GM19023 (cell line): ENCODE results near the gene CPE.
A peak's percentile ranks its signal among the peaks of the same experiment; 100 is the strongest.
"Not testable (repeated sequence)": the region's sequence is repeated elsewhere in the genome, so short reads cannot be mapped to it uniquely, and the experiment has no call there.

Source experiments
- ATAC-seq: cut with Tn5 transposase; IDR thresholded peaks from one replicate; pipeline ENCODE4 v1.9.1; 2021; ENCODE audit warnings: mild to moderate bottlenecking, moderate library complexity; ENCODE audit not compliant: unreplicated experiment

The CPE gene

DNA sequence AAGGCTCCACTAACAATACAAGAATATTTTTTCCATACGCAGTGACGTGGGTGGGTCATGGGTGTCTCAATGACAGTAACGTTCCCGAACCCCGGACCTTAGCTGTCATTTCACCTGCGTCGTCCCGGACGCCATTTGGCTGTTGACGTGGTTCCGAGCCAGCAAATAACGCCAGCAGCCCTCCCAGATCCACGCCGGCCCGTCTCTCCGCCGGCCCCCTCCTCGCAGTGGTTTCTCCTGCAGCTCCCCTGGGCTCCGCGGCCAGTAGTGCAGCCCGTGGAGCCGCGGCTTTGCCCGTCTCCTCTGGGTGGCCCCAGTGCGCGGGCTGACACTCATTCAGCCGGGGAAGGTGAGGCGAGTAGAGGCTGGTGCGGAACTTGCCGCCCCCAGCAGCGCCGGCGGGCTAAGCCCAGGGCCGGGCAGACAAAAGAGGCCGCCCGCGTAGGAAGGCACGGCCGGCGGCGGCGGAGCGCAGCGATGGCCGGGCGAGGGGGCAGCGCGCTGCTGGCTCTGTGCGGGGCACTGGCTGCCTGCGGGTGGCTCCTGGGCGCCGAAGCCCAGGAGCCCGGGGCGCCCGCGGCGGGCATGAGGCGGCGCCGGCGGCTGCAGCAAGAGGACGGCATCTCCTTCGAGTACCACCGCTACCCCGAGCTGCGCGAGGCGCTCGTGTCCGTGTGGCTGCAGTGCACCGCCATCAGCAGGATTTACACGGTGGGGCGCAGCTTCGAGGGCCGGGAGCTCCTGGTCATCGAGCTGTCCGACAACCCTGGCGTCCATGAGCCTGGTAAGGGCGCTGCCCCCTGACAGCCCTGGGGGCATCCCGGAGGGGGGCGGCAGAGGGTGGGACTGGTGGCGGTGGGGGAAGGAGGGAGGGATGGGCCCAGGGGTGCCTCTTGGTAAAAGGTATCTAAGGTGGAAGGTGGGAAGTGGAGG is at the start of gene CPE:
TSS of gene CPE (plus strand) at position 264 of the 933 bp plus-strand sequence. CDS start at position 478, 214 bp downstream.
- ATAC-seq, result peak; percentile 89

DNA sequence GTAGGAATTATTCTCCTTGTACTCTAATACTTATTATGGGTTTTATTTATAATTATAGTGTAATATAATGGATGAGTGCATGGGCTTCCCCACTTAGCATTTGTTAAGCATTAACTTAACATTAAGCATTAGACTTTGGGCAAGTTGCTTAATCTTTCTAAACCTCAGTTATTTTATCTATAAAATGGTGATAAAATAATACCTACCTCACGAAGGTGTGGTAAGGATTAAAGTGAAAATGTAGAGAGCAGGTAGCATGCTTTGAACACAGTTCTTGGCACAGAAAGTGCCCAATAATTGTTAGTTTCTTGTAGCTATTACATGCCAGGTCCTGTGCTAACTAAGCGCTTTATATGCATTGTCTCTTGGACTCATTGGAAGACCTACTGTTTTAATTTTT is 48.7 kb upstream of the CPE start:
- ATAC-seq, result no peak

DNA sequence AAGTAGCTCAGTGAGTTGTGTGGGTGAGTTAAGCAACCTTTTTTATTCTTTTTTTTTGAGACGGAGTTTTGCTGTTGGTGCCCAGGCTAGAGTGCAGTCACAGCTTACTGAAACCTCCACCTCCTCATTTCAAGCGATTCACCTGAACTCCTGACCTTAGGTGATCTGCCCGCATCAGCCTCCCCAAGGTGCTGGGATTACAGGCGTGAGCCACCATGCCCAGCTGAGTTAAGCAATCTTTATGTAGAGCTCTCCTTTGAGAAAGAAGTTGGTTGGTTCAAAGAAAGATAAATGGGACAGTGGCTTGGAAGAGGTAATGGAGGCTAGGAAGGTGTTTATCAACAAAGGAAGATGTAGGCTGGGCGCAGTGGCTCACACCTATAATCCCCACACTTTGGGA is 48.1 kb upstream of the CPE start:
- ATAC-seq, result no peak

DNA sequence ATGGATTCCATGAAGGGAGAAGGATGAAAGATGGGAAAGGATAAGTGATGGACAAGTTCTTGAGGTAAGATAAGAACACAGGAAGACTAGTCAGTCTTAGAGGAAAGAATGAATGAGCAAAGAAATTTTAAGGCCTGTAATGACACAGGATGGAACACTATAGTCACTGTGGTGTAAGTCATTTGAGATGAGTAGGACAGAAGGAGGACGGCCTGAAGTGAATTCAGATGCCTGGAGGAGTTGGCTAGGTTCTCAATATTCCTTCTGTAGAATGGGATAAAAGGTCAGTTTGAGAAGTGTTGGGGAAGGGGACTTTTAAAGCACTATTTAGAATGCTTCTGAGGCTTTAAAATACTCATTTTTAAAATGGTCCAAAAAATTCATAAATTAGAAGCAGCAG is 47.4 kb upstream of the CPE start:
- no peak for ATAC-seq

DNA sequence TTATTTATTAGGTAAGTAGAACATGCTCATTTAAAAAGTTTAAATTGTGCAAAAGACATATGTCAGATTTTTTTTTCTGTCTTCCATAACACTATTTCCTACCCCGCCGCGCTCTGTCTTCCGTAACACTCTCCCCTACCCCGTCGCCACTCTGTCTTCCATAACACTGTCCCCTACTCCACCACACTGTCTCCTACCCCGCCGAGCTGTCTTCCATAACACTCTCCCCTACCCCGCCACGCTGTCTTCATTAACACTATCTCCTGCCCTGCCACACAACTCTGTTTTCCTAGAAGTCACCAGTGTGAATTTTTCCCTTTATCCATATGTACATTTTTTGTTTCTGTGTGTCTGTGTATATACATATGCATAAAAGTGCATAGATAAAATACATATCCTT is 47.0 kb upstream of the CPE start:
- no peak for ATAC-seq

DNA sequence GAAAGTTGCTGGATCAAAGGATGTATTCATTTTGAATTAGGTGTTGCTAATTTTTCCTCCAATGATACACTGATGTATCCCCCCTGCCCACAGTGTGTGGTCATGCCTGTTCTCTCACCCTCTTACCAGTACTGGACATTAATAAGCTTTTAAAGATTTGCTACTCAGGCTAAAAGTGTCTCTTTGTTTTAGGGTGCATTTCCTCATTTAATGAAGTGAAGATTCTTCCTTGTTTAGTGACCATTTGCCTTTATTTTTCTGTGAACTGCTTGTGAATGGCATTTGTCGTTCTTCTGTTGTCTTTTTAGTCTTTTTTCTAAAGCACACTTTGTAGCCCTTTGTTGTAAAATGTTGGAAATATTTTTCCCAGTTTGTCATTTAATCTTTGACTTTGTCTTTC is 46.3 kb upstream of the CPE start:
- no peak for ATAC-seq

DNA sequence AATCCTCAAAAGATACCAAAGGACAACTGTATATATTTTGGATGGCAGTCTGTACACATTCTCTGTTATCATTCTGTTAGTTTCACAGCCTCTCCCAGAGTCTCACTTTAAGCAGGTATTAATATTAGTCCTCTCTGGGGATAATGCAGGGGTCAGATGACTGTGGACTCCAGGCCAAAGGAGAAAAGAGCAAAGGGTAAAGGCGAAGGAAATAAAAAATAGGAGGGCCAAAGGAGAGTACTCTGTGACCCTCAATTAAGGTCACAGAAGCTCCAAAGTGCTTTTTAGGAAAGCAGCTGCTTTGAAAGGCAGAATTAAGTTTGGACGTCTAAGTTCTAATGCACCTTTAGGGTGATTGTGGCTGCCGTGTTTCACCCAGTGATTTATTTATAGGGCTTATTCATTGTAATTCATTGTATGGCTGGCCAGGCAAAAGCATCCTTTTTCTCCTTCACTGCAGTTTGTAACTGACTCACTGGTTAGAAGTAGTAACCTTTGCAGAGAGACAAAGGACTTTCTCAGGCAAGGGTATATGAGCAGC is 43.6 kb upstream of the CPE start:
- no peak for ATAC-seq

DNA sequence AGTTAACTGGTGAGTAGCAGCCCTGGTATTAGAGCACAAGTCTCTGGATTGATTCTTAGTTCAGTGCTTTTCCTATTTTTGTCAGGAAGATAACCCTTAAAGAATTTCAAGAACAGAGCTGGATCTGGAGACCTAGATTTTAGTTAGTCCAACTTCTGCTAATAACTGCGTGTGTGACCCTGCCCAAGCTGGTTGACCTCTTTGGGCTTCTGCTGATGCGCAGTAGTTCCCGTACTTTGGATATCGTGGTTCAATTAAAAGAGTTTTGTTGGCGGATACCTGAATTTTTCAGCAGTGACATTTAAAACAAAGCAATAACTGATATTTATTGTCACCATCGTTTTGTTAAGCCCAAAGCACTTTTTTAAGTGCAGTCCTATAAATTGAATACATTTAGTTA is 42.1 kb upstream of the CPE start:
- no peak for ATAC-seq

DNA sequence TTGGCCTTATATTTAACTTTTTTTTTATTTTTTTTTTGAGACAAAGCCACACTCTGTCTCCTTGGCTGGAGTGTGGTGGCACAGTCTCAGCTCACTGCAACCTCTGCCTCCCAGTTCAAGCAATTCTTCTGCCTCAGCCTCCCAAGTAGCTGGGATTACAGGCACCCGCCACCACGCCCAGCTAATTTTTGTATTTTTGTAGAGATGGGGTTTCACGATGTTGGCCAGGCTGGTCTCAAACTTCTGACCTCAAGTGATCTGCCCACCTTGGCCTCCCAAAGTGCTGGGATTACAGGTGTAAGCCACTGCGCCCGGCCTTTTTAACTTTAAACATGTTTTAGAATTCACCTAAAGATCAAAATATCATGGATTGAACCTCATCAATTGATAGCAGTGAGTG is 36.5 kb upstream of the CPE start:
- ATAC-seq, result not testable (repeated sequence)

DNA sequence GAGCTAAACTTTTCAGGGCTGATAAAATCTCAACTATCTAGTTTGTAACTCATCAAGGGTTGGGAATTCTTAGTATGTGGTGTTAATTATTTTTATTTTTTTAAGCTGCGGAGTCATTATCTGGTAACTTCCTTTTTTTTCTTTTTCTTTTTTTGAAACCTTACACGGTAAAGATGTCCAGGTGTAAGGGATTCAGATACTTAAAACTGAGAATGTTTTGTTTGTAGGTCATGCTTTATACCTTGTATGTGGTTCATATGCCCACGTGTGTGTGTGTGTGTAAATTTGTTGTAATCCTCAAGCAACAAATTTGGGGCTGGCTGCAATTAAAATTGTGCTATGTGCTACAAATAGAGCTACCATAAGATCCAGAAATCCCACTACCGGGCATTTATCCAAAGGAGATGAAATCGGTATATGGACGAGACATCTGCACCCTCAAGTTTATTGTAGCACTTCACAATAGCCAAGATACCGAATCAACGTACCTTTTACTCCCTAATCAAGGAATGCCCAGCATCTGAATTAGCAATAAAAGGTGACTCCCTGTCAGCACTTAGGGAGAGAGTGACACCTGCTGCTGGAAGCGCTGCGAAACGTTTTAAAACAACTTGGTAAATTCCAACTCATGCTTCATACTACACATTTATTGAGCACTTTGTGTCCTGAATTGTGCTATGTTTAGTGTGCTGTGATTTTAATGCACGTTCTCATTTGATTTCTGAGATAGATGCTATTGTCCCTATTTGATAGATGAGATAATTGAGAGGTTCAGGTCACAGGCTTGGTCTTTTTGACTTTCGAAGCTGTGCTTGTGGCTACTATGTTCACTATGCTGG is 35.2 kb upstream of the CPE start:
- no peak for ATAC-seq

DNA sequence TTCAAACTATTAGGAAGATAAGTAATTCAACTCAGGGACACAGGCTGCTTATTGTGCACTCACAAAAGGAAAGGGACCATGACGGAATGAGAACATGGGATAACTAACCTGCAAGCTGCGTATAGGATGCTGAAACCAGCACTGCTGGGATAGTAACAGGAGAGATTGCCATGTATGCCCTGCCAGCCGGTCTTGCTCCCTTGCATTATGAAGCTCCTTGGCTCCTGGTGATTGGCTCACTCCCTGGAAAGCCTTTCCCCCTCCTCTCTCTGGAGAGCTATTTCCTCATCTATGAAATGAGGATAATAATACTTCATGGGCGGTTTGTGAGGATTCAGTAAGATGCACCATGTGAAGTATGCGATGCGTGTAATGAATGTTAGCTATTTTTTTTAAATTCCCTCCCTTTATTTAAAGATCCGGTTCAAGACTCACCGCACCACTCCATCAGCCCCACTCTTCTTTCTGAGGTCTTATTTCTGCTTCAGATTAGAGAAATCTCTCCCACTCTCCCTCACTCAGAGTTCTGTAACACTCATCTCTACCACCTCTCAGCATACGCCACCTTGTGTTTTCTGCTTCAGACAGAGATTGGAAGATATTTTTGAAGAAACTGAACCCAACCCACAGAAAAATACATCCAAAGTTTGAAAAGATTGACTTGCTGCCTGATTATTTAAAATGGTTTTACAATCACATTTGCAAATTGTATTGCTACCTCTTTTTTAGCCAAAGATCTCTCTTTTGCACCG is 33.0 kb upstream of the CPE start:
- ATAC-seq, result no peak

DNA sequence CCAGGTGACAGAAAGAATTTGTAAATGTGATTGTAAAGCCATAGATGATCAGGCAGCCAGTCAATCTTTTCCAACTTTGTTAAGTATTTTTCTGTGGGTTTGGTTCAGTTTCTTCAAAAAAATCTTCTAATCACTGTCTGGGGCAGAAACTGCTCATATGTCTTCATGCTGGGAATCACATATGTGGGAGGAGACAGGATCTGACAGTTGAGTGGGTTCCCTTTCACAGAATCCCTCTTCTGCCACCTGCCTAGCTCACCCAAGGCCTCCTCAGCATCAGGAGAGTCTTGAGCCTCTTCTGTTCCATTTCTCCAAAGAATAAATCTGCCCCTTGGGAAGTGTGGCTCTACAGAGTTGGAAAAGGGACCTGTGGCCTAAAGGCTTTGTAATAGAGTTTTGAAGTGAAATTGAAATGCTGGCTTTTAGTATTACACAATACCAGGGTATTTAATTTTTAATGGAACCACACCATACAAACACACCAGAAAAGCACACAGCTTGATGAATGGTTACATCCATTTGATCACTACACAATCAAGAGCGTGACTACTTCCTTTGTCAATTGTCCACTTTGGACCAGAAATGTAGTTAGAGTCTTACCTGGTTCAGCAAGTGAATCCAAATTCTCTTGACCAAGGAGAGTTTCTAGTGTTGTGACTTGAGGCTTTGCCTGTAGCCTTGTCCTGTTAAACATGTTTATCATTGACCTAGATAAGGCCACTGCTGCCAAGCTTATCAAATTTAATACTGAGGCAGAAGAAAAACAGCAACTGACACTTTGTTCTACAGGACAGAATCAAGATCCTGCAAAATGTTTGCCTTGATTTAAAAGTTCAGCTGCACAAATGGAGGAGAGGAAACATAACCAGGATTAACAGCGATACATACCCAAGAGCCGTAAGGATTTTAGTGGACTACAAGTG is 30.9 kb upstream of the CPE start:
- no peak for ATAC-seq

DNA sequence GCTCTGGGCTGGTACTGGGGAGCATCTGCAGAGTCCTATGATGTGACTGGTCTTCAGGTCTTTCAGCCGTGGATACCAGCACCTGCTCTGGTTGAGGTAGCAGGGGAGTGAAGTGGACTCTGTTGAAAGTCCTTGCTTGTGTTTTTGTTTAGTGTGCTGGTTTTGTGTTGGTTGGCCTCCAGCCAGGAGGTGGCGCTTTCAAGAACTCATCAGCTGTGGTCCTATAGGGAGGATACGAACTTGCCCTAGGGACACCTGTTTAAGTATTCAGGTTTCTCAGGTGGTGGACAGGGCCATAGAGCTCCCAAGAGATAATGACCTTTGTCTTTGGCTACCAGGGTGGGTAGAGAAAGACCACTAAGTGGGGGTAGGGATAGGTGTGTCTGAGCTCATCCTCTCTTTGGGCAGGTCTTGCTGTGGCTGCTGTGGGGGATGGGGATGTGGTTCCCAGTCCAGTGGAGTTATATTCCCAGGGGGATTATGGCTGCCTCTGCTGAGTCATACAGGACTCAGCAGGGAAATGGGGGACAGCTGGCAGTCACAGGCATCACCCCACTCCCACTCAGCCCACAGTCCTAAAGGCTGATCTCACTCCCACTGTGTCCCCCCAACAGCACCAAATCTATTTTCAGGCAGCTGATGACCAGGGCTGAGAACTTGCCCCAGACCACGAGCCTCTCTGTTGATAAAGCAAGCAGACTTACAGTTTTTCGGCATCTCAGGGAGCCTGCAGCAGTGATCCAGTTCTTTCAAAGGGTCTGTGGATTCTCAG is 27.3 kb upstream of the CPE start:
- ATAC-seq, result no peak

DNA sequence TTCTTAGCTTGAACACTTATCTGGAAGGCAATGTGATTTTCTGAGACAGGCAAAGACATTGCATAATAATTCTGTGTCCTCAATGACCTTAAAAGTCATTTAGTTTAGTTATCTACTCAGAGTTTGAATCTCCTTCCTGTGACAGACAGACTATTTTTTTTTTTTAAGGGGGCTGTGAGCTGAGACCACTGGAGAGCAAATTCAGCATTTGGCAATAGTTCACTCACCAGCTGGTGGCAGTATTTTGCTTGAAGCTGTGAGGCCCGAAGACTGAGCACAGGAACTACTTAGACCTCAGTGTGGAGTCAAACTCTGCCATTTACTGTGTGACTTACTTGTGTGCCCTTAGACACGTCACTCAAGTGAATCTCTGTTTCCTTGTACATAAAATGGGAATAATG is 22.9 kb upstream of the CPE start:
- ATAC-seq, result no peak

DNA sequence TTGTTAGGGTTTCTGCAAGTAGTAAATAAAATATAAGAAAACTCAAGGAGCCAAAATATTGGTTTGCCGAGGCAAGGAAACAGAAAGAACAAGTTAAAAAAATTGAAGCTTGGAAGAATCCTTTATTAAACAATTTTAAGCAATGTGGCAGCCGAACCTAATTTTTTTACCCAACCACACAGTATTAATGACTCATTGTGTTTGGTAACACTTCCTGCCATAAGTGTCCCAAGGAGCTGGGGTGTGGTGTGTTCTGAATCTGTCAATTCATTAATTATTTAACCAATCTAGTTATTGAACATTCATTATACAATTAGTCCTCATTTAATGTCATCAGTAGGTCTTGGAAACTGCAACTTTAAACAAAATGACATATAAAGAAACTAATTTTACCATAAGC is 19.3 kb upstream of the CPE start:
- no peak for ATAC-seq

DNA sequence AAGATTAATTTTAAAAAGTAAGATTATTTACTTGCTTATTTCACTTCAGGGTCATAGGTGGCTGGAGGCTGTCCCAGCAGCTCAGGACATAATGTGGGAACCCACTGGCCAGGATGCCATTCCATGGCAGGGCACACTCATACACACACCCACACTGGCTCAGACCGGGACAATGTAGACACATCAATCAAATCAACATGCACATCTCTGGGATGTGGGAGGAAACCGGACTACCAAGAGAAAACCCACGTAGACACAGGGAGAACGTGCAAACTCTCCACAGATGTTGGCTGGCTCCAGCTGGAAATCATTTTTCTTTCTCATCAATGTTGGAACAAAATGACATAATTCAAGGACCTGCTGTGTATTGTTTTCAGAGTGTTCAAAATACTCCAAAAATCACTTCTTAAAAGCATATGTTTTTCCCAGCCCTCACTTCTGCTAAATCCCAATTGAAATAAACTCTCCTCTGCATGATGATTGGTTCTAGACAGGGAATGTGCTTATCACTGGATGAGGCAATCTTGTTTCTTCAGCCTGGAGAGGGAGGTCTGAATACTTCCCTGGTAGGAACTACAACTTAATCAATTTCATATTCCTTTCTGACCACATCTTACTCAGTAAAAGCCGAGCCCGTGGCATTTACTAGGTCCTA is 18.6 kb upstream of the CPE start:
- no peak for ATAC-seq

DNA sequence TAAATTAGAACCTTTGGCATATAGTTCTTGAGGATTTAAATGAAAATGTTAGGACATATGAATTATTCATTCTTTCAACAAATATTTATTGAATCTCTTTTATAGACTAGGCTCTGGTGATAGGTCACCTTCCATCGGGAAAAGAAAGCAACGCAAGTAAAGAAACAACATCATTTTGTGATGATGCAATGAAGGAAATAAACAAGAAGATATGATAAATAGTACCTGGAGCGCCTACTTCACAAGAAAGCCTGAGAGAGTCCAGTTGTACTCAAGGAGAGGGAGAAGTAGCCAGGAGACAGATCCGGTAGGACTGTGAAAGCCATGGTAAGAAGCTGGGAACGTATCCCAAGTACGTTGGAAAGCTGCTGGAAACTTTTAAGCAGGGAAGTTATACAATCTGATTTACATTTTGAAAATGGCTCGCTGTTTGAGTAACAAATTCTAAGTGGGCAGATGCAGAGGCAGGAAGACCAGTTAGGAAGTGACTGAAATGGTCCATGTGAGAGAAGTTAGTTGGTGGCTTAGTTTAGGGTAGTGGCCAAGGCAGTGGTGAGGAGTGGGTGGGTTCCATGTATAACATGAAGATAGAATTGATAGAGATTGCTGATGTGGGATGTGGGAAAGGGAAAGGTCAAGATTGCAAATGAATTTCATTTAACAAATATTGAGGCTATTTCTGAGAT is 17.7 kb upstream of the CPE start:
- no peak for ATAC-seq

DNA sequence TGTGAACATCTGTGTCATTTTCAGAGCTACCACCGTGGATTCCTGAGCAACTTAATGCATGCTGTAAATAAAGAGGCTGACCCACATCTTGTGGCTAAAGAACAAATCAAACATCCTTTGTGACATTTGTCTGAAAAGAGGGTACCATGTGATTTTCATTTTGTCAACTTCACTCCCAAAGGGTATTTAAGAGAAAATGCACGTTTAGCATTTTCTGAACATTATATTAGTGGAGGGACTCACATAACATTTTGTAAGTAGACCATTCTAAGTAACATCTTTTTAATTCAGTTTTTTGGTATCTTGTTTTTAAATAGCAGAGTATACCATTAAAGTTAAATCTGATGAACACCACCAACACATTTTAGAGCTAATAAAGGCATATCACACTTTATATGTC is 17.0 kb upstream of the CPE start:
- no peak for ATAC-seq
